GM12878 (cell line): ENCODE measurements around the gene KRTAP10-11.

Experiments
- DPF2 ChIP-seq: fragments of 450-650 bp; IDR thresholded peaks from 2 replicates; pipeline ENCODE4 v1.6.1; 2017; ENCODE audit warnings: mild to moderate bottlenecking
- NFIC ChIP-seq: IDR thresholded peaks from 2 replicates; pipeline ENCODE4 v1.6.1; 2012; ENCODE audit warnings: low read depth, mild to moderate bottlenecking, inconsistent platforms, low read length, moderate library complexity
- PAX8 ChIP-seq: fragments of 450-650 bp; IDR thresholded peaks from 2 replicates; pipeline ENCODE4 v1.6.1; 2017; ENCODE audit warnings: mild to moderate bottlenecking, moderate library complexity
- POLR2AphosphoS5 ChIP-seq: IDR thresholded peaks from 2 replicates; pipeline ENCODE4 v1.6.1; 2011; ENCODE audit warnings: mild to moderate bottlenecking, low read length, inconsistent platforms
- TCF7 ChIP-seq: IDR thresholded peaks from 2 replicates; pipeline ENCODE4 v1.6.1; 2014; ENCODE audit warnings: antibody characterized with exemption, borderline replicate concordance
- YY1 ChIP-seq: IDR thresholded peaks from 2 replicates; pipeline ENCODE4 v1.6.1; 2011; ENCODE audit warnings: low read depth, mild to moderate bottlenecking, low read length
- ZNF274 ChIP-seq: IDR thresholded peaks from one replicate; pipeline ENCODE4 v1.8.0; 2011; ENCODE audit not compliant: insufficient read length, insufficient read depth
- TF ChIP-seq, protein P1 (sequence below), 3 experiments: IDR thresholded peaks in 2 of 3; conservative IDR thresholded peaks in 1 of 3; 2 replicates each; pipeline ENCODE4 v1.5.1; 2011; ENCODE audit warnings: low read depth in 3 of 3, low read length in 3 of 3, mild to moderate bottlenecking in 3 of 3, control low read depth in 2 of 3, moderate library complexity in 2 of 3, inconsistent platforms in 1 of 3, mixed read lengths in 1 of 3; ENCODE audit not compliant: control insufficient read depth in 2 of 3, insufficient read depth in 1 of 3; ENCODE audit errors: extremely low read depth in 1 of 3

DNA sequence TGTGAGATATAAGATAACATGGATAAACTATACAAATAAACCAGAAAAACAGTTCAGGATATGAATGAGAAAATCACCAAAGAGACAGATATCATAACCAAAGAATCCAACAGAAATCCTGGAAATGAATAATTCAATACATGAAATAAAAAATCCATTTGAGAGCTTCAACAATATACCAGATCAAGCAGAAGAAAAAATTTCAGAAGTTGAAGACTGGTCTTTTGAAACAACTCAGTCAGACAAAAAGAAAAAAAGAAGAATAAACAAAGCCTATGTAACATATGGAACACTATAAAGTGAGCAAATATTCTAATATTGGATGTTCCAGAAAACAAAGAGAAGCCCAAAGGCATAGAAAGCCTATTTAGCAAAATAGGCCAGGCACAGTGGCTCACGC lies 25.7 kb downstream of the KRTAP10-11 start:
- TF ChIP-seq POLR2AphosphoS5 (no peak), TCF7 (no peak), DPF2 (no peak), YY1 (no peak), PAX8 (no peak), NFIC (no peak), ZNF274 (no peak)
- TF ChIP-seq, protein P1, sequence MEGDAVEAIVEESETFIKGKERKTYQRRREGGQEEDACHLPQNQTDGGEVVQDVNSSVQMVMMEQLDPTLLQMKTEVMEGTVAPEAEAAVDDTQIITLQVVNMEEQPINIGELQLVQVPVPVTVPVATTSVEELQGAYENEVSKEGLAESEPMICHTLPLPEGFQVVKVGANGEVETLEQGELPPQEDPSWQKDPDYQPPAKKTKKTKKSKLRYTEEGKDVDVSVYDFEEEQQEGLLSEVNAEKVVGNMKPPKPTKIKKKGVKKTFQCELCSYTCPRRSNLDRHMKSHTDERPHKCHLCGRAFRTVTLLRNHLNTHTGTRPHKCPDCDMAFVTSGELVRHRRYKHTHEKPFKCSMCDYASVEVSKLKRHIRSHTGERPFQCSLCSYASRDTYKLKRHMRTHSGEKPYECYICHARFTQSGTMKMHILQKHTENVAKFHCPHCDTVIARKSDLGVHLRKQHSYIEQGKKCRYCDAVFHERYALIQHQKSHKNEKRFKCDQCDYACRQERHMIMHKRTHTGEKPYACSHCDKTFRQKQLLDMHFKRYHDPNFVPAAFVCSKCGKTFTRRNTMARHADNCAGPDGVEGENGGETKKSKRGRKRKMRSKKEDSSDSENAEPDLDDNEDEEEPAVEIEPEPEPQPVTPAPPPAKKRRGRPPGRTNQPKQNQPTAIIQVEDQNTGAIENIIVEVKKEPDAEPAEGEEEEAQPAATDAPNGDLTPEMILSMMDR (IDR thresholded peaks at IDR 0.05 in 2 of 3, conservative IDR thresholded peaks at IDR 0.05 in 1 of 3; ENCODE audit: control insufficient read depth in 2 of 3, extremely low read depth in 1 of 3, insufficient read depth in 1 of 3, low read depth in 3 of 3, low read length in 3 of 3), result no peak
